ENCODE data around the gene OVCH2.

The OVCH2 gene

GRCh38 chr11:7654195-7654705 lies 52.0 kb downstream of the OVCH2 start:
- no peak overlapping the region for H3K4me3 ChIP-seq
- DNase-seq (ENCODE audit: low read depth, low spot score) = no peak
- TF ChIP-seq FOXP2 (optimal IDR thresholded peaks at IDR 0.05; ENCODE audit: control extremely low read depth, extremely low read length, insufficient read depth) (no peak), EZH2 (IDR thresholded peaks at IDR 0.05) (no peak), POLR2AphosphoS5 (IDR thresholded peaks at IDR 0.05; ENCODE audit: borderline replicate concordance, low read depth, low read length) (no peak)
- no peak overlapping the region for H3K9ac ChIP-seq (ENCODE audit: insufficient read length)
- no peak overlapping the region for H3K27ac ChIP-seq
- no peaks in the 10 kb centered on the region for H3K9me3 ChIP-seq (ENCODE audit: low read depth, low read length)
- H3K36me3 ChIP-seq (ENCODE audit: insufficient read depth, low read length) = no peaks in the 10 kb centered on the region

GRCh38 chr11:7651700-7652099 lies 54.6 kb downstream of the OVCH2 start:
- Histone ChIP-seq H3K9me3 (ENCODE audit: low read depth, low read length) (no peaks in the 10 kb centered on the region), H3K9ac (ENCODE audit: insufficient read length) (no peak overlapping the region), H3K36me3 (ENCODE audit: insufficient read depth, low read length) (no peaks in the 10 kb centered on the region), H3K27ac (no peak overlapping the region), H3K4me3 (no peak overlapping the region)
- DNase-seq (ENCODE audit: low read depth, low spot score) = no peak
- TF ChIP-seq POLR2AphosphoS5 (IDR thresholded peaks at IDR 0.05; ENCODE audit: borderline replicate concordance, low read depth, low read length) (no peak), FOXP2 (optimal IDR thresholded peaks at IDR 0.05; ENCODE audit: control extremely low read depth, extremely low read length, insufficient read depth) (no peak), EZH2 (IDR thresholded peaks at IDR 0.05) (no peak)

- Histone ChIP-seq H3K9ac (ENCODE audit: insufficient read length) (no peak overlapping the region), H3K36me3 (ENCODE audit: insufficient read depth, low read length) (no peaks in the 10 kb centered on the region), H3K4me3 (no peak overlapping the region), H3K9me3 (ENCODE audit: low read depth, low read length) (no peaks in the 10 kb centered on the region), H3K27ac (no peak overlapping the region)
- DNase-seq (ENCODE audit: low read depth, low spot score) = no peak
- TF ChIP-seq FOXP2 (optimal IDR thresholded peaks at IDR 0.05; ENCODE audit: control extremely low read depth, extremely low read length, insufficient read depth) = no peak
- TF ChIP-seq POLR2AphosphoS5 (IDR thresholded peaks at IDR 0.05; ENCODE audit: borderline replicate concordance, low read depth, low read length) = no peak
Observed at GRCh38 chr11:7651140-7651551, 55.1 kb downstream of the OVCH2 start.

- no peak overlapping the region for H3K27ac ChIP-seq
- H3K9ac ChIP-seq (ENCODE audit: insufficient read length) = no peak overlapping the region
- H3K4me3 ChIP-seq = no peak overlapping the region
- no peaks in the 10 kb centered on the region for H3K9me3 ChIP-seq (ENCODE audit: low read depth, low read length)
- no peaks in the 10 kb centered on the region for H3K36me3 ChIP-seq (ENCODE audit: insufficient read depth, low read length)
- no peak for DNase-seq (ENCODE audit: low read depth, low spot score)
- no peak for TF ChIP-seq POLR2AphosphoS5 (IDR thresholded peaks at IDR 0.05; ENCODE audit: borderline replicate concordance, low read depth, low read length)
- no peak for TF ChIP-seq FOXP2 (optimal IDR thresholded peaks at IDR 0.05; ENCODE audit: control extremely low read depth, extremely low read length, insufficient read depth)
- no peak for TF ChIP-seq EZH2 (IDR thresholded peaks at IDR 0.05)
Observed at GRCh38 chr11:7648264-7648663, 58.0 kb downstream of the OVCH2 start.

GRCh38 chr11:7646866-7647265 lies 59.4 kb downstream of the OVCH2 start:
- H3K9ac ChIP-seq (ENCODE audit: insufficient read length) = no peak overlapping the region
- H3K27ac ChIP-seq = no peak overlapping the region
- no peaks in the 10 kb centered on the region for H3K36me3 ChIP-seq (ENCODE audit: insufficient read depth, low read length)
- no peak overlapping the region for H3K4me3 ChIP-seq
- H3K9me3 ChIP-seq (ENCODE audit: low read depth, low read length) = no peaks in the 10 kb centered on the region
- no peak for DNase-seq (ENCODE audit: low read depth, low spot score)
- TF ChIP-seq POLR2AphosphoS5 (IDR thresholded peaks at IDR 0.05; ENCODE audit: borderline replicate concordance, low read depth, low read length) = no peak
- no peak for TF ChIP-seq EZH2 (IDR thresholded peaks at IDR 0.05)
- TF ChIP-seq FOXP2 (optimal IDR thresholded peaks at IDR 0.05; ENCODE audit: control extremely low read depth, extremely low read length, insufficient read depth) = no peak

GRCh38 chr11:7645206-7645605 lies 61.1 kb downstream of the OVCH2 start:
- no peaks in the 10 kb centered on the region for H3K9me3 ChIP-seq (ENCODE audit: low read depth, low read length)
- no peak overlapping the region for H3K9ac ChIP-seq (ENCODE audit: insufficient read length)
- no peak overlapping the region for H3K27ac ChIP-seq
- H3K4me3 ChIP-seq = no peak overlapping the region
- no peak for DNase-seq (ENCODE audit: low read depth, low spot score)
- H3K36me3 ChIP-seq (ENCODE audit: insufficient read depth, low read length) = no peaks in the 10 kb centered on the region
- TF ChIP-seq FOXP2 (optimal IDR thresholded peaks at IDR 0.05; ENCODE audit: control extremely low read depth, extremely low read length, insufficient read depth) (no peak), POLR2AphosphoS5 (IDR thresholded peaks at IDR 0.05; ENCODE audit: borderline replicate concordance, low read depth, low read length) (no peak), EZH2 (IDR thresholded peaks at IDR 0.05) (no peak)

- H3K27ac ChIP-seq = no peak overlapping the region
- DNase-seq (ENCODE audit: low read depth, low spot score) = no peak
Observed at GRCh38 chr11:7643314-7643713, 63.0 kb downstream of the OVCH2 start.

GRCh38 chr11:7642747-7643146 lies 63.5 kb downstream of the OVCH2 start:
- Histone ChIP-seq H3K9me3 (ENCODE audit: low read depth, low read length) (no peaks in the 10 kb centered on the region), H3K36me3 (ENCODE audit: insufficient read depth, low read length) (no peaks in the 10 kb centered on the region), H3K27ac (no peak overlapping the region), H3K9ac (ENCODE audit: insufficient read length) (no peak overlapping the region), H3K4me3 (no peak overlapping the region)
- TF ChIP-seq EZH2 (IDR thresholded peaks at IDR 0.05) (no peak), POLR2AphosphoS5 (IDR thresholded peaks at IDR 0.05; ENCODE audit: borderline replicate concordance, low read depth, low read length) (no peak), FOXP2 (optimal IDR thresholded peaks at IDR 0.05; ENCODE audit: control extremely low read depth, extremely low read length, insufficient read depth) (no peak)
- DNase-seq (ENCODE audit: low read depth, low spot score) = no peak

More at GRCh38 chr11:7643314-7643713, 63.0 kb downstream of the OVCH2 start:
- no peaks in the 10 kb centered on the region for H3K9me3 ChIP-seq (ENCODE audit: low read depth, low read length)
- no peak for TF ChIP-seq FOXP2 (optimal IDR thresholded peaks at IDR 0.05; ENCODE audit: control extremely low read depth, extremely low read length, insufficient read depth)
- TF ChIP-seq EZH2 (IDR thresholded peaks at IDR 0.05) = no peak
- no peak for TF ChIP-seq POLR2AphosphoS5 (IDR thresholded peaks at IDR 0.05; ENCODE audit: borderline replicate concordance, low read depth, low read length)
- no peaks in the 10 kb centered on the region for H3K36me3 ChIP-seq (ENCODE audit: insufficient read depth, low read length)
- no peak overlapping the region for H3K4me3 ChIP-seq
- no peak overlapping the region for H3K9ac ChIP-seq (ENCODE audit: insufficient read length)

- Histone ChIP-seq H3K4me3 (no peak overlapping the region), H3K9me3 (ENCODE audit: low read depth, low read length) (no peaks in the 10 kb centered on the region), H3K27ac (no peak overlapping the region), H3K36me3 (ENCODE audit: insufficient read depth, low read length) (no peaks in the 10 kb centered on the region), H3K9ac (ENCODE audit: insufficient read length) (no peak overlapping the region)
- TF ChIP-seq FOXP2 (optimal IDR thresholded peaks at IDR 0.05; ENCODE audit: control extremely low read depth, extremely low read length, insufficient read depth) (no peak), EZH2 (IDR thresholded peaks at IDR 0.05) (no peak), POLR2AphosphoS5 (IDR thresholded peaks at IDR 0.05; ENCODE audit: borderline replicate concordance, low read depth, low read length) (no peak)
- DNase-seq (ENCODE audit: low read depth, low spot score) = no peak
Observed at GRCh38 chr11:7640816-7641215, 65.5 kb downstream of the OVCH2 start.

All from SK-N-MC (cell line).